IMR-90 (cell line): Measurements from ENCODE around the gene CFHR3. TPM values are rescaled to one million over a fixed set of nuclear protein-coding genes. Genes with fewer than 3 reads are reported as not detected.

Source experiments
- ATAC-seq: fragments of 200-7000 bp; cut with Tn5 transposase; 2 replicates; pipeline ENCODE4 v1.9.1; 2020; ENCODE audit warnings: low read depth, mild to moderate bottlenecking, moderate library complexity
- BruUV-seq: library from RNA; stranded (reverse); fragments of 400-500 nt; replicated peaks from 2 replicates; lab custom pipeline; 2021; lab: Mats Ljungman, UMichigan
- CTCF ChIA-PET: fragments of 300-600 bp; formaldehyde crosslinking; extraction: SDS; loops from one replicate; lab custom pipeline; 2021; ENCODE audit warnings: antibody characterized with exemption; lab: Yijun Ruan, JAX
- POLR2A ChIA-PET: fragments of 300-600 bp; sonication (Branson Sonifier 250); formaldehyde crosslinking; loops from one replicate; lab custom pipeline; 2022; ENCODE audit warnings: antibody characterized with exemption; ENCODE audit not compliant: unreplicated experiment; lab: Charles Lee
- DNase-seq: peaks from one replicate; pipeline ENCODE4 v3.0.0; 2013
- H2AFZ ChIP-seq: replicated peaks from 2 replicates; pipeline ENCODE3; 2013; ENCODE audit warnings: low read length, mild to moderate bottlenecking; ENCODE audit not compliant: poor library complexity
- H2AK5ac ChIP-seq: 2 replicates; pipeline ENCODE4 v1.6.1; 2013; ENCODE audit warnings: low read depth, low read length, inconsistent platforms
- H2AK9ac ChIP-seq: replicated peaks from 2 replicates; pipeline ENCODE3; 2013; ENCODE audit warnings: mild to moderate bottlenecking, low read depth, low read length, moderate library complexity; ENCODE audit not compliant: poor library complexity
- H2BK120ac ChIP-seq: 2 replicates; pipeline ENCODE4 v1.6.1; 2013; ENCODE audit warnings: low read depth, low read length, inconsistent platforms
- H2BK15ac ChIP-seq: 3 replicates; pipeline ENCODE4 v1.6.1; 2013; ENCODE audit warnings: low read depth, low read length, inconsistent platforms
- H2BK20ac ChIP-seq: 2 replicates; pipeline ENCODE4 v1.6.1; 2013; ENCODE audit warnings: low read depth, mild to moderate bottlenecking, inconsistent platforms, low read length, moderate library complexity
- H2BK5ac ChIP-seq: 2 replicates; pipeline ENCODE4 v1.6.1; 2013; ENCODE audit warnings: mild to moderate bottlenecking, low read depth, low read length, inconsistent platforms; ENCODE audit not compliant: poor library complexity, severe bottlenecking
- H3K14ac ChIP-seq: replicated peaks from 2 replicates; pipeline ENCODE4 v1.6.1; 2013; ENCODE audit warnings: low read depth, low read length, inconsistent platforms
- H3K18ac ChIP-seq: 2 replicates; pipeline ENCODE4 v1.6.1; 2013; ENCODE audit warnings: low read depth, low read length, control low read depth
- H3K23ac ChIP-seq: 2 replicates; pipeline ENCODE4 v1.6.1; 2013; ENCODE audit warnings: low read depth, low read length, inconsistent platforms
- H3K27ac ChIP-seq: 2 replicates; pipeline ENCODE4 v1.5.1; 2013; ENCODE audit warnings: mild to moderate bottlenecking, control low read depth, low read length; ENCODE audit not compliant: insufficient read depth
- H3K27me3 ChIP-seq: 2 replicates; pipeline ENCODE4 v1.6.1; 2013; ENCODE audit warnings: low read length; ENCODE audit not compliant: control insufficient read depth, insufficient read depth
- H3K36me3 ChIP-seq: 2 replicates; pipeline ENCODE4 v1.6.1; 2013; ENCODE audit warnings: low read length, mixed read lengths; ENCODE audit not compliant: control insufficient read depth, insufficient read depth
- H3K4ac ChIP-seq: 2 replicates; pipeline ENCODE4 v1.6.1; 2013; ENCODE audit warnings: low read depth, low read length, inconsistent platforms
- H3K4me1 ChIP-seq: 2 replicates; pipeline ENCODE4 v1.6.1; 2013; ENCODE audit warnings: low read length, mixed read lengths; ENCODE audit not compliant: control insufficient read depth, insufficient read depth
- H3K4me2 ChIP-seq: 2 replicates; pipeline ENCODE4 v1.6.1; 2013; ENCODE audit warnings: low read depth, mild to moderate bottlenecking, control low read depth, low read length, moderate library complexity
- H3K4me3 ChIP-seq: 2 replicates; pipeline ENCODE4 v1.5.1; 2013; ENCODE audit warnings: low read depth, mild to moderate bottlenecking, control low read depth, low read length, moderate library complexity; ENCODE audit not compliant: insufficient read depth
- H3K56ac ChIP-seq: 2 replicates; pipeline ENCODE4 v1.6.1; 2013; ENCODE audit warnings: low read length, inconsistent platforms; ENCODE audit not compliant: insufficient read depth; ENCODE audit errors: extremely low read depth
- H3K79me1 ChIP-seq, 2 experiments: 2 replicates each; pipeline ENCODE4 v1.6.1; 2013; ENCODE audit warnings: low read length in 2 of 2, inconsistent platforms in 1 of 2, low read depth in 1 of 2
- H3K9ac ChIP-seq: 2 replicates; pipeline ENCODE4 v1.6.1; 2013; ENCODE audit warnings: low read depth, low read length, control low read depth
- H3K9me1 ChIP-seq: 2 replicates; pipeline ENCODE4 v1.6.1; 2013; ENCODE audit warnings: low read length, inconsistent platforms; ENCODE audit not compliant: insufficient read depth
- H3K9me3 ChIP-seq: 2 replicates; pipeline ENCODE4 v1.6.1; 2013; ENCODE audit warnings: low read length; ENCODE audit not compliant: control insufficient read depth, insufficient read depth
- H4K20me1 ChIP-seq: 2 replicates; pipeline ENCODE4 v1.6.1; 2013; ENCODE audit warnings: low read length, inconsistent platforms; ENCODE audit not compliant: insufficient read depth
- H4K5ac ChIP-seq: 2 replicates; pipeline ENCODE4 v1.6.1; 2013; ENCODE audit warnings: mild to moderate bottlenecking, low read depth, low read length, control low read depth
- H4K8ac ChIP-seq, 2 experiments: 2 replicates each; pipeline ENCODE4 v1.6.1; 2013; ENCODE audit warnings: low read depth in 2 of 2, low read length in 2 of 2, control low read depth in 1 of 2, inconsistent platforms in 1 of 2
- H4K91ac ChIP-seq: 2 replicates; pipeline ENCODE4 v1.6.1; 2013; ENCODE audit warnings: low read depth, low read length, inconsistent platforms; ENCODE audit not compliant: insufficient read depth
- BHLHE40 ChIP-seq: fragments of 150-350 bp; IDR thresholded peaks from 2 replicates; pipeline ENCODE4 v1.6.1; 2016; ENCODE audit warnings: mild to moderate bottlenecking, low read depth, low read length
- CEBPB ChIP-seq: IDR thresholded peaks from 2 replicates; pipeline ENCODE4 v1.6.1; 2012; ENCODE audit warnings: low read depth, low read length, improper control_type of control experiment
- CHD1 ChIP-seq: IDR thresholded peaks from 2 replicates; pipeline ENCODE4 v1.6.1; 2012; ENCODE audit warnings: low read depth, low read length, improper control_type of control experiment
- CTCF ChIP-seq: conservative IDR thresholded peaks from 2 replicates; pipeline ENCODE4 v1.5.1; 2012; ENCODE audit warnings: mild to moderate bottlenecking, low read depth, low read length, improper control_type of control experiment
- ELK1 ChIP-seq: fragments of 150-350 bp; IDR thresholded peaks from 2 replicates; pipeline ENCODE4 v1.6.1; 2016; ENCODE audit warnings: low read depth, mild to moderate bottlenecking, low read length, moderate library complexity, borderline replicate concordance
- FOS ChIP-seq: fragments of 150-350 bp; IDR thresholded peaks from 2 replicates; pipeline ENCODE4 v1.6.1; 2016; ENCODE audit warnings: low read depth, low read length
- MAFK ChIP-seq: IDR thresholded peaks from 2 replicates; pipeline ENCODE4 v1.6.1; 2012; ENCODE audit warnings: low read depth, low read length, improper control_type of control experiment
- MXI1 ChIP-seq: IDR thresholded peaks from 2 replicates; pipeline ENCODE4 v1.6.1; 2012; ENCODE audit warnings: low read depth, mild to moderate bottlenecking, low read length, moderate library complexity, borderline replicate concordance
- POLR2A ChIP-seq: IDR thresholded peaks from 2 replicates; pipeline ENCODE4 v1.6.1; 2012; ENCODE audit warnings: mild to moderate bottlenecking, low read depth, low read length
- RAD21 ChIP-seq: IDR thresholded peaks from 2 replicates; pipeline ENCODE4 v1.6.1; 2012; ENCODE audit warnings: low read length, improper control_type of control experiment
- RCOR1 ChIP-seq: IDR thresholded peaks from 2 replicates; pipeline ENCODE4 v1.6.1; 2012; ENCODE audit warnings: mild to moderate bottlenecking, low read length, improper control_type of control experiment; ENCODE audit not compliant: insufficient replicate concordance
- RFX5 ChIP-seq: IDR thresholded peaks from 2 replicates; pipeline ENCODE4 v1.8.0; 2012; ENCODE audit warnings: low read depth, mild to moderate bottlenecking, low read length, moderate library complexity
- SMC3 ChIP-seq: fragments of 150-350 bp; IDR thresholded peaks from 2 replicates; pipeline ENCODE4 v1.6.1; 2016; ENCODE audit warnings: low read depth, mild to moderate bottlenecking, antibody characterized with exemption, low read length, moderate library complexity
- USF2 ChIP-seq: fragments of 150-350 bp; IDR thresholded peaks from 2 replicates; pipeline ENCODE4 v1.6.1; 2017; ENCODE audit warnings: mild to moderate bottlenecking, antibody characterized with exemption, low read length, low read depth
- WGBS, 2 experiments: methylation state at CpG; one replicate each; pipeline versions ENCODE4 v1.1.5 to v1.1.7; 2013; ENCODE audit warnings: missing lambda C conversion rate in 2 of 2; ENCODE audit not compliant: insufficient read length in 1 of 2; ENCODE audit errors: extremely low coverage in 2 of 2; 5-methylcytosine and 5-hydroxymethylcytosine counted together
- dilution Hi-C: fragments of 300-500 bp; cut with HindIII; formaldehyde crosslinking; loops from one replicate; pipeline ENCODE4 v1.14.3; 2018; ENCODE audit warnings: low sequenced_read_pairs; ENCODE audit not compliant: unreplicated experiment
- in situ Hi-C: fragments of 300-500 bp; cut with MboI; formaldehyde crosslinking; loops from 3 replicates; pipeline ENCODE4 v1.14.3; 2019; ENCODE audit warnings: low sequenced_read_pairs, inconsistent platforms, mixed read lengths
- intact Hi-C: fragments of 100-400 bp; cut with micrococcal nuclease; formaldehyde crosslinking; loops from 2 replicates; pipeline ENCODE4 v1.10.0; 2022
- polyA plus RNA-seq, 3 experiments: library from polyadenylated mRNA; depleted of rRNA; stranded (reverse); fragments of >200 nt; gene quantifications; 2 replicates each; pipeline ENCODE4 v1.2.3, GENCODE V29; 2012; ENCODE audit warnings: low replicate concordance in 1 of 3
- total RNA-seq: library from RNA; depleted of rRNA; stranded (reverse); fragments of >200 nt; gene quantifications from 2 replicates; pipeline ENCODE4 v1.2.3, GENCODE V29; 2012

Gene CFHR3
- total and polyA plus RNA-seq, 2 of the 4 experiments (the other 2 are of a cell fraction), result not detected

GRCh38 chr1:196779093-196779492, 4.5 kb downstream of the CFHR3 start:
- Histone ChIP-seq H3K23ac (no peak overlapping the region), H3K36me3 (no peaks in the 10 kb centered on the region), H3K9me1 (no peaks in the 10 kb centered on the region), H4K91ac (no peak overlapping the region), H3K27ac (no peak overlapping the region), H3K18ac (no peak overlapping the region), H3K9ac (no peak overlapping the region), H3K79me1 (no peaks in the 10 kb centered on the region), H2BK5ac (no peak overlapping the region), H4K20me1 (no peaks in the 10 kb centered on the region), H2AK5ac (no peak overlapping the region), H3K4me1 (no peaks in the 10 kb centered on the region), H3K4me3 (no peak overlapping the region), H2AK9ac (no peak overlapping the region), H2BK15ac (no peak overlapping the region), H3K14ac (no peak overlapping the region), H2BK20ac (no peak overlapping the region), H3K4me2 (no peak overlapping the region), H4K5ac (no peak overlapping the region), H2AFZ (no peak overlapping the region), H2BK120ac (no peak overlapping the region), H3K4ac (no peak overlapping the region), H3K9me3 (no peaks in the 10 kb centered on the region), H3K27me3 (no peaks in the 10 kb centered on the region), H4K8ac (no peak overlapping the region), H3K56ac (no peak overlapping the region)
- TF ChIP-seq FOS (no peak), USF2 (no peak), BHLHE40 (no peak), RCOR1 (no peak), RFX5 (no peak), RAD21 (no peak), ELK1 (no peak), POLR2A (no peak), MAFK (no peak), CEBPB (no peak), CHD1 (no peak), SMC3 (no peak), MXI1 (no peak), CTCF (no peak)
- BruUV-seq, result no TSS peak
- intact Hi-C loops (no loop called here), in situ Hi-C loops (no loop called here), dilution Hi-C loops (no loop called here)
- DNase-seq, result no peak
- CTCF ChIA-PET, result interaction anchor here (0.8 kb wide), 1 partner anchor 9 kb away, joined by 3 read pairs; no protein-coding TSS in a partner anchor
- POLR2A ChIA-PET, result no interaction called here
- WGBS, 2 experiments, result no CpG with 5 or more reads among the region's 1 CpG
- ATAC-seq, result no peak
